GM12872 (cell line): Measurements from ENCODE around the gene P2RX2.

Experiments used
- TF ChIP-seq, protein P1 (sequence below): IDR thresholded peaks from 3 replicates; pipeline ENCODE4 v1.5.1; 2011; ENCODE audit warnings: low read depth, mild to moderate bottlenecking, low read length, moderate library complexity; ENCODE audit not compliant: insufficient read depth

Gene P2RX2

GRCh38 chr12:132592282-132592970 lies 26.1 kb upstream of the P2RX2 start:
- TF ChIP-seq, protein P1, sequence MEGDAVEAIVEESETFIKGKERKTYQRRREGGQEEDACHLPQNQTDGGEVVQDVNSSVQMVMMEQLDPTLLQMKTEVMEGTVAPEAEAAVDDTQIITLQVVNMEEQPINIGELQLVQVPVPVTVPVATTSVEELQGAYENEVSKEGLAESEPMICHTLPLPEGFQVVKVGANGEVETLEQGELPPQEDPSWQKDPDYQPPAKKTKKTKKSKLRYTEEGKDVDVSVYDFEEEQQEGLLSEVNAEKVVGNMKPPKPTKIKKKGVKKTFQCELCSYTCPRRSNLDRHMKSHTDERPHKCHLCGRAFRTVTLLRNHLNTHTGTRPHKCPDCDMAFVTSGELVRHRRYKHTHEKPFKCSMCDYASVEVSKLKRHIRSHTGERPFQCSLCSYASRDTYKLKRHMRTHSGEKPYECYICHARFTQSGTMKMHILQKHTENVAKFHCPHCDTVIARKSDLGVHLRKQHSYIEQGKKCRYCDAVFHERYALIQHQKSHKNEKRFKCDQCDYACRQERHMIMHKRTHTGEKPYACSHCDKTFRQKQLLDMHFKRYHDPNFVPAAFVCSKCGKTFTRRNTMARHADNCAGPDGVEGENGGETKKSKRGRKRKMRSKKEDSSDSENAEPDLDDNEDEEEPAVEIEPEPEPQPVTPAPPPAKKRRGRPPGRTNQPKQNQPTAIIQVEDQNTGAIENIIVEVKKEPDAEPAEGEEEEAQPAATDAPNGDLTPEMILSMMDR, result no peak

DNA sequence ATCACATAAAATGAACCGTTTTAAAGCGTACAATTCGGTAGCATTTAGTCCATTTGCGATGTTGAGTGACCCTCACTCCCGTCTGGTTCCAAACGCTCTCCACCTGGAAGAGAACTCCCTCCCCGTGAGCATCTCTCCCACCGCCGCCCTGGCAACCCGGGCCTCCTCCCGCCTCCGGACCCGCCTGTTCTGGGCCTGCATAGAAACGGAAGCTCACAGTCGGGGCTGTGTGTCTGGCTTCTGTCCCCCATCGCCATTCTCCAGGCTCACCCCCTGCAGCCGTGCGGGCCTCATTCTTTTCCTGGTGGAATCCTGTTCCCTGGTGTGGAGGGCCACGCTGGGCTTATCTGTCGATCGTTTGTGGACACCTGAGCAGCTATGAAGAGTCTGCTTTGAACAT lies 25.5 kb upstream of the P2RX2 start:
- TF ChIP-seq, protein P1, result no peak

- TF ChIP-seq, protein P1, result no peak
These were observed 25.1 kb upstream of the P2RX2 start for GRCh38 chr12:132593521-132593920.

DNA sequence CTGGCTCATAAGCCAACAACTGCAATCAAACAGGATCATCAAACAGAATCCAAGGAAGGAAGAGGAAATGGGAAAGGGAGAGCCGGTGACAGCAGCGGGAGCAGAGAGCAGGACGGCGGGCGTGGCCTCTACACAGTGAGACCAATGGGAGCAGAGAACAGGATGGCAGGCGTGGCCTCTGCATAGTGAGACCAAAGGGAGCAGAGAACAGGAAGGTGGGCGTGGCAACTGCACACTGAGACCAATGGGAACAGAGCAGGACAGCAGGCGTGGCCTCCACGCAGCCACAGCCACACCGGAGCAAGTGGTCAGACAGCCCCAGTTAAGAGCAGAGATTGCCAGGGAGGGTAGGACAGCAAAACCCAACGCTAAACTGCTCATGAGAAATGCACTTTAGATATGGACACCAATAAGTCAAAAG lies 24.6 kb upstream of the P2RX2 start:
- TF ChIP-seq, protein P1, result no peak

DNA sequence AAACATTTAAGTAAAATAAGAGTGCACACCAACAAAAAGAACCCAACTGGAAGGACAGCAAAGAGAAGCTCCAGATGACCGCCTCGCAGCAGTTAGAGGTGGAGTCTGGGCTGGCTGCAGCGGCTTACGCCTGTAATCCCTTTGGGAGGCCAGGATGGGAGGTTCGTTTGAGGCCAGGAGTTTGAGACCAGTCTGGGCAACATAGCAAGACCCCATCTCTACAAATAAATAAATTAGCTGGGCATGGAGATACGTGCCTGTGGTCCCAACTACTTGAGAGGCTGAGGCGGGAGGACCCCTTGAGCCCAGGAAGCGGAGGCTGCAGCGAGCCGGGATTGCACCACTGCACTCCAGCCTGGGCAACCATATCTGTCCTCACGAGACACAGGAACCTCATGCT lies 23.4 kb upstream of the P2RX2 start:
- TF ChIP-seq, protein P1, result no peak

DNA sequence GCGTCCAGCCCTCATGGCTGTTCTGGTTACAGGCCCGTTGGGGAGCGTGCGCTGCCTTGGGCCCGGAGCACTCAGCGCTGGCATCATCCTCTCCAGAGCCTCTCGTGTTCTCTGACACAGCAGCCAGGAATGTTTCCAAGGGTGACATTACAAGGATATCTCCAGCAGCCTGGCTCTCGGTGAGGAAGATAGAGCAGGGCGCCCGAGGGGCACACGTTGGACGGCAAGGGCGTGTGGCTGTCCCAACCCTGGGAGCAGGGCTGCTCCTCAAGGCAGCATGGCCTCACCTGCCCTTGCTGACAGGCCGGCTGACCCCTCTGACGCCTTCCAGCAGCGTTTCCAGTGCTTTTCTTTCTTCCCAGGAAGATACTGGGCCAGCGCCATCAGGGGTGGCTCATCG lies 22.6 kb upstream of the P2RX2 start:
- TF ChIP-seq, protein P1, result no peak

DNA sequence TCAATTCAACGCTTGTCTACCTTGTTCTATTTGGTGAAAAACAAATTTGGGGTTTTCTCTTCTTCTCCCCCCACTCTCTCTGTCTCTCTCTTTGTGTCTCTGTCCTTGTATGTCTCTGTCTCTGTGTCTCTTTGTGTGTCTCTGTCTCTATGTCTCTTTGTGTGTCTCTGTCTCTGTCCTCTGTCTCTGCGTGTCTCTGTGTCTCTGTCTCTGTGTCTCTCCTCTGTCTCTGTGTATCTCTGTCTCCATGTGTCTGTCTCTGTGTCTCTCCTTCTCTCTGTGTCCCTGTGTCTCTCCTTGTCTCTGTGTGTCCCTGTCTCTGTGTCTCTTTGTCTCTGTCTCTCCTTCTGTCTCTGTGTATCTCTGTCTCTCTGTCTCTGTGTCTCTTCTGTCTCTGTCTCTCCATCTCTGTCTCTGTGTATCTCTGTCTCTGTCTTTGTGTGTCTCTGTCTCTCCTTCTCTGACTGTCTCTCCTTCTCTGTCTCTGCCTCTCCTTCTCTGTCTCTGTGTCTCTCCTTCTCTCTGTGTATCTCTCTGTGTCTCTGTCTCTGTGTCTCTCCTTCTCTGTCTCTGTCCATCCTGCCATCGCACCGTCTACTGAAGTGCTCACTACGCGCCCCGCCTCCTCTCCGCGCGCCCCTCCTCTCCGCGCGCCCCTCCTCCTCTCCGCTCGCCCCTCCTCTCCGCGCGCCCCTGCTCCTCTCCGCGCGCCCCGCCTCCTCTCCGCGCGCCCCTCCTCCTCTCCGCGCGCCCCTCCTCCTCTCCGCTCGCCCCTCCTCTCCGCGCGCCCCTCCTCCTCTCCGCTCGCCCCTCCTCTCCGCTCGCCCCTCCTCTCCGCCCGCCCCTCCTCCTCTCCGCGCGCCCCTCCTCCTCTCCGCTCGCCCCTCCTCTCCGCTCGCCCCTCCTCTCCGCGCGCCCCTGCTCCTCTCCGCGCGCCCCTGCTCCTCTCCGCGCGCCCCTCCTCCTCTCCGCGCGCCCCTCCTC lies 21.0 kb upstream of the P2RX2 start:
- TF ChIP-seq, protein P1, result no peak
